IMR-90 (cell line): Measurements from ENCODE around the gene CALU. TPM values are rescaled to one million over a fixed set of nuclear protein-coding genes. Genes with fewer than 3 reads are reported as not detected.

ENCODE experiments used
- ATAC-seq: fragments of 200-7000 bp; cut with Tn5 transposase; 2 replicates; pipeline ENCODE4 v1.9.1; 2020; ENCODE audit warnings: low read depth, mild to moderate bottlenecking, moderate library complexity
- BruUV-seq: library from RNA; stranded (reverse); fragments of 400-500 nt; replicated peaks from 2 replicates; lab custom pipeline; 2021; lab: Mats Ljungman, UMichigan
- CTCF ChIA-PET: fragments of 300-600 bp; formaldehyde crosslinking; extraction: SDS; loops from one replicate; lab custom pipeline; 2021; ENCODE audit warnings: antibody characterized with exemption; lab: Yijun Ruan, JAX
- POLR2A ChIA-PET: fragments of 300-600 bp; sonication (Branson Sonifier 250); formaldehyde crosslinking; loops from one replicate; lab custom pipeline; 2022; ENCODE audit warnings: antibody characterized with exemption; ENCODE audit not compliant: unreplicated experiment; lab: Charles Lee
- DNase-seq: peaks from one replicate; pipeline ENCODE4 v3.0.0; 2013
- H2AFZ ChIP-seq: replicated peaks from 2 replicates; pipeline ENCODE3; 2013; ENCODE audit warnings: low read length, mild to moderate bottlenecking; ENCODE audit not compliant: poor library complexity
- H2AK5ac ChIP-seq: 2 replicates; pipeline ENCODE4 v1.6.1; 2013; ENCODE audit warnings: low read depth, low read length, inconsistent platforms
- H2AK9ac ChIP-seq: replicated peaks from 2 replicates; pipeline ENCODE3; 2013; ENCODE audit warnings: mild to moderate bottlenecking, low read depth, low read length, moderate library complexity; ENCODE audit not compliant: poor library complexity
- H2BK120ac ChIP-seq: 2 replicates; pipeline ENCODE4 v1.6.1; 2013; ENCODE audit warnings: low read depth, low read length, inconsistent platforms
- H2BK15ac ChIP-seq: 3 replicates; pipeline ENCODE4 v1.6.1; 2013; ENCODE audit warnings: low read depth, low read length, inconsistent platforms
- H2BK20ac ChIP-seq: 2 replicates; pipeline ENCODE4 v1.6.1; 2013; ENCODE audit warnings: low read depth, mild to moderate bottlenecking, inconsistent platforms, low read length, moderate library complexity
- H2BK5ac ChIP-seq: 2 replicates; pipeline ENCODE4 v1.6.1; 2013; ENCODE audit warnings: mild to moderate bottlenecking, low read depth, low read length, inconsistent platforms; ENCODE audit not compliant: poor library complexity, severe bottlenecking
- H3K14ac ChIP-seq: replicated peaks from 2 replicates; pipeline ENCODE4 v1.6.1; 2013; ENCODE audit warnings: low read depth, low read length, inconsistent platforms
- H3K18ac ChIP-seq: 2 replicates; pipeline ENCODE4 v1.6.1; 2013; ENCODE audit warnings: low read depth, low read length, control low read depth
- H3K23ac ChIP-seq: 2 replicates; pipeline ENCODE4 v1.6.1; 2013; ENCODE audit warnings: low read depth, low read length, inconsistent platforms
- H3K27ac ChIP-seq: 2 replicates; pipeline ENCODE4 v1.5.1; 2013; ENCODE audit warnings: mild to moderate bottlenecking, control low read depth, low read length; ENCODE audit not compliant: insufficient read depth
- H3K27me3 ChIP-seq: 2 replicates; pipeline ENCODE4 v1.6.1; 2013; ENCODE audit warnings: low read length; ENCODE audit not compliant: control insufficient read depth, insufficient read depth
- H3K36me3 ChIP-seq: 2 replicates; pipeline ENCODE4 v1.6.1; 2013; ENCODE audit warnings: low read length, mixed read lengths; ENCODE audit not compliant: control insufficient read depth, insufficient read depth
- H3K4ac ChIP-seq: 2 replicates; pipeline ENCODE4 v1.6.1; 2013; ENCODE audit warnings: low read depth, low read length, inconsistent platforms
- H3K4me1 ChIP-seq: 2 replicates; pipeline ENCODE4 v1.6.1; 2013; ENCODE audit warnings: low read length, mixed read lengths; ENCODE audit not compliant: control insufficient read depth, insufficient read depth
- H3K4me2 ChIP-seq: 2 replicates; pipeline ENCODE4 v1.6.1; 2013; ENCODE audit warnings: low read depth, mild to moderate bottlenecking, control low read depth, low read length, moderate library complexity
- H3K4me3 ChIP-seq: 2 replicates; pipeline ENCODE4 v1.5.1; 2013; ENCODE audit warnings: low read depth, mild to moderate bottlenecking, control low read depth, low read length, moderate library complexity; ENCODE audit not compliant: insufficient read depth
- H3K56ac ChIP-seq: 2 replicates; pipeline ENCODE4 v1.6.1; 2013; ENCODE audit warnings: low read length, inconsistent platforms; ENCODE audit not compliant: insufficient read depth; ENCODE audit errors: extremely low read depth
- H3K79me1 ChIP-seq, 2 experiments: 2 replicates each; pipeline ENCODE4 v1.6.1; 2013; ENCODE audit warnings: low read length in 2 of 2, inconsistent platforms in 1 of 2, low read depth in 1 of 2
- H3K9ac ChIP-seq: 2 replicates; pipeline ENCODE4 v1.6.1; 2013; ENCODE audit warnings: low read depth, low read length, control low read depth
- H3K9me1 ChIP-seq: 2 replicates; pipeline ENCODE4 v1.6.1; 2013; ENCODE audit warnings: low read length, inconsistent platforms; ENCODE audit not compliant: insufficient read depth
- H3K9me3 ChIP-seq: 2 replicates; pipeline ENCODE4 v1.6.1; 2013; ENCODE audit warnings: low read length; ENCODE audit not compliant: control insufficient read depth, insufficient read depth
- H4K20me1 ChIP-seq: 2 replicates; pipeline ENCODE4 v1.6.1; 2013; ENCODE audit warnings: low read length, inconsistent platforms; ENCODE audit not compliant: insufficient read depth
- H4K5ac ChIP-seq: 2 replicates; pipeline ENCODE4 v1.6.1; 2013; ENCODE audit warnings: mild to moderate bottlenecking, low read depth, low read length, control low read depth
- H4K8ac ChIP-seq, 2 experiments: 2 replicates each; pipeline ENCODE4 v1.6.1; 2013; ENCODE audit warnings: low read depth in 2 of 2, low read length in 2 of 2, control low read depth in 1 of 2, inconsistent platforms in 1 of 2
- H4K91ac ChIP-seq: 2 replicates; pipeline ENCODE4 v1.6.1; 2013; ENCODE audit warnings: low read depth, low read length, inconsistent platforms; ENCODE audit not compliant: insufficient read depth
- BHLHE40 ChIP-seq: fragments of 150-350 bp; IDR thresholded peaks from 2 replicates; pipeline ENCODE4 v1.6.1; 2016; ENCODE audit warnings: mild to moderate bottlenecking, low read depth, low read length
- CEBPB ChIP-seq: IDR thresholded peaks from 2 replicates; pipeline ENCODE4 v1.6.1; 2012; ENCODE audit warnings: low read depth, low read length, improper control_type of control experiment
- FOS ChIP-seq: fragments of 150-350 bp; IDR thresholded peaks from 2 replicates; pipeline ENCODE4 v1.6.1; 2016; ENCODE audit warnings: low read depth, low read length
- MAFK ChIP-seq: IDR thresholded peaks from 2 replicates; pipeline ENCODE4 v1.6.1; 2012; ENCODE audit warnings: low read depth, low read length, improper control_type of control experiment
- MAZ ChIP-seq: IDR thresholded peaks from 2 replicates; pipeline ENCODE4 v1.6.1; 2012; ENCODE audit warnings: low read depth, mild to moderate bottlenecking, low read length, improper control_type of control experiment, moderate library complexity, borderline replicate concordance
- MXI1 ChIP-seq: IDR thresholded peaks from 2 replicates; pipeline ENCODE4 v1.6.1; 2012; ENCODE audit warnings: low read depth, mild to moderate bottlenecking, low read length, moderate library complexity, borderline replicate concordance
- NFE2L2 ChIP-seq: fragments of 150-350 bp; IDR thresholded peaks from 2 replicates; pipeline ENCODE4 v1.6.1; 2016; ENCODE audit warnings: low read depth, mild to moderate bottlenecking, low read length
- RAD21 ChIP-seq: IDR thresholded peaks from 2 replicates; pipeline ENCODE4 v1.6.1; 2012; ENCODE audit warnings: low read length, improper control_type of control experiment
- RCOR1 ChIP-seq: IDR thresholded peaks from 2 replicates; pipeline ENCODE4 v1.6.1; 2012; ENCODE audit warnings: mild to moderate bottlenecking, low read length, improper control_type of control experiment; ENCODE audit not compliant: insufficient replicate concordance
- SMC3 ChIP-seq: fragments of 150-350 bp; IDR thresholded peaks from 2 replicates; pipeline ENCODE4 v1.6.1; 2016; ENCODE audit warnings: low read depth, mild to moderate bottlenecking, antibody characterized with exemption, low read length, moderate library complexity
- USF2 ChIP-seq: fragments of 150-350 bp; IDR thresholded peaks from 2 replicates; pipeline ENCODE4 v1.6.1; 2017; ENCODE audit warnings: mild to moderate bottlenecking, antibody characterized with exemption, low read length, low read depth
- WGBS, 2 experiments: methylation state at CpG; one replicate each; pipeline versions ENCODE4 v1.1.5 to v1.1.7; 2013; ENCODE audit warnings: missing lambda C conversion rate in 2 of 2; ENCODE audit not compliant: insufficient read length in 1 of 2; ENCODE audit errors: extremely low coverage in 2 of 2; 5-methylcytosine and 5-hydroxymethylcytosine counted together
- dilution Hi-C: fragments of 300-500 bp; cut with HindIII; formaldehyde crosslinking; loops from one replicate; pipeline ENCODE4 v1.14.3; 2018; ENCODE audit warnings: low sequenced_read_pairs; ENCODE audit not compliant: unreplicated experiment
- in situ Hi-C: fragments of 300-500 bp; cut with MboI; formaldehyde crosslinking; loops from 3 replicates; pipeline ENCODE4 v1.14.3; 2019; ENCODE audit warnings: low sequenced_read_pairs, inconsistent platforms, mixed read lengths
- intact Hi-C: fragments of 100-400 bp; cut with micrococcal nuclease; formaldehyde crosslinking; loops from 2 replicates; pipeline ENCODE4 v1.10.0; 2022
- polyA plus RNA-seq, 3 experiments: library from polyadenylated mRNA; depleted of rRNA; stranded (reverse); fragments of >200 nt; gene quantifications; 2 replicates each; pipeline ENCODE4 v1.2.3, GENCODE V29; 2012; ENCODE audit warnings: low replicate concordance in 1 of 3
- total RNA-seq: library from RNA; depleted of rRNA; stranded (reverse); fragments of >200 nt; gene quantifications from 2 replicates; pipeline ENCODE4 v1.2.3, GENCODE V29; 2012
- TF ChIP-seq, protein P1 (sequence below): conservative IDR thresholded peaks from 2 replicates; pipeline ENCODE4 v1.5.1; 2012; ENCODE audit warnings: mild to moderate bottlenecking, low read depth, low read length, improper control_type of control experiment

CALU gene
- total and polyA plus RNA-seq, 2 of the 4 experiments (the other 2 are of a cell fraction): 421 to 525 TPM

GRCh38 chr7:128775744-128776474 lies 36.8 kb downstream of the CALU start, which contains the start of gene OPN1SW:
OPN1SW (minus strand) TSS chr7:128775794; CDS start chr7:128775781, 13 bp downstream.
- H3K9me3 ChIP-seq: no peaks in the 10 kb centered on the region
- peaks cover 5 to 17% of the 10 kb centered on the region in 2 experiments; a peak in 3 of 4 replicates for H3K79me1 ChIP-seq
- peaks cover 11% of the 10 kb centered on the region for H3K9me1 ChIP-seq
- ChIA-PET CTCF (interaction anchor here (0.6 kb wide), 1 partner anchor 33 kb away, joined by 6 read pairs; no protein-coding TSS in a partner anchor), POLR2A (no interaction called here)
- no peak within 1 kb of the TSS for H2BK15ac ChIP-seq
- H4K91ac ChIP-seq: no peak within 1 kb of the TSS
- no peak within 1 kb of the TSS for H3K56ac ChIP-seq
- peak within 1 kb of the TSS in 1 of 2 experiments; percentile 11; a peak in 1 of 4 replicates for H4K8ac ChIP-seq
- H3K4me1 ChIP-seq: 0 out of 2 replicates have a peak, but pooled peaks cover under 1% of the 10 kb centered on the region
- ATAC-seq (peak; percentile 3; the same call in 1 of the 2 replicates), DNase-seq (no peak)
- no peak within 1 kb of the TSS for H3K23ac ChIP-seq
- peak within 1 kb of the TSS; percentile 28 for H2AFZ ChIP-seq
- dilution Hi-C loops (no loop called here), in situ Hi-C loops (no loop called here), intact Hi-C loops (no loop called here)
- H3K14ac ChIP-seq: no peak within 1 kb of the TSS
- no peak within 1 kb of the TSS for H3K27ac ChIP-seq
- TF ChIP-seq, protein P1, sequence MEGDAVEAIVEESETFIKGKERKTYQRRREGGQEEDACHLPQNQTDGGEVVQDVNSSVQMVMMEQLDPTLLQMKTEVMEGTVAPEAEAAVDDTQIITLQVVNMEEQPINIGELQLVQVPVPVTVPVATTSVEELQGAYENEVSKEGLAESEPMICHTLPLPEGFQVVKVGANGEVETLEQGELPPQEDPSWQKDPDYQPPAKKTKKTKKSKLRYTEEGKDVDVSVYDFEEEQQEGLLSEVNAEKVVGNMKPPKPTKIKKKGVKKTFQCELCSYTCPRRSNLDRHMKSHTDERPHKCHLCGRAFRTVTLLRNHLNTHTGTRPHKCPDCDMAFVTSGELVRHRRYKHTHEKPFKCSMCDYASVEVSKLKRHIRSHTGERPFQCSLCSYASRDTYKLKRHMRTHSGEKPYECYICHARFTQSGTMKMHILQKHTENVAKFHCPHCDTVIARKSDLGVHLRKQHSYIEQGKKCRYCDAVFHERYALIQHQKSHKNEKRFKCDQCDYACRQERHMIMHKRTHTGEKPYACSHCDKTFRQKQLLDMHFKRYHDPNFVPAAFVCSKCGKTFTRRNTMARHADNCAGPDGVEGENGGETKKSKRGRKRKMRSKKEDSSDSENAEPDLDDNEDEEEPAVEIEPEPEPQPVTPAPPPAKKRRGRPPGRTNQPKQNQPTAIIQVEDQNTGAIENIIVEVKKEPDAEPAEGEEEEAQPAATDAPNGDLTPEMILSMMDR: no peak
- TF ChIP-seq SMC3: no peak
- no peak for TF ChIP-seq BHLHE40
- TF ChIP-seq RAD21: no peak
- TF ChIP-seq CEBPB: no peak
- no peak for TF ChIP-seq RCOR1
- TF ChIP-seq MAFK: no peak
- no peak for TF ChIP-seq NFE2L2
- no peak for TF ChIP-seq MAZ
- no peak for TF ChIP-seq USF2
- TF ChIP-seq MXI1: no peak
- no peak for TF ChIP-seq FOS
- no peak within 1 kb of the TSS for H2AK9ac ChIP-seq
- peaks cover 33% of the 10 kb centered on the region for H3K36me3 ChIP-seq
- H3K27me3 ChIP-seq: no peaks in the 10 kb centered on the region
- no peak within 1 kb of the TSS for H2BK20ac ChIP-seq
- no peak within 1 kb of the TSS for H3K4ac ChIP-seq
- H4K20me1 ChIP-seq: peaks cover 32% of the 10 kb centered on the region; the same call in 1 of the 2 replicates
- H2BK5ac ChIP-seq: no peak within 1 kb of the TSS
- WGBS, 2 experiments: 100% methylated on average over 2 of the region's 4 CpGs; no CpG with 5 or more reads in 1 of the 2 experiments
- H3K18ac ChIP-seq: no peak within 1 kb of the TSS
- no peak within 1 kb of the TSS for H3K9ac ChIP-seq
- BruUV-seq: no TSS peak
- no peak within 1 kb of the TSS for H4K5ac ChIP-seq
- H2BK120ac ChIP-seq: no peak within 1 kb of the TSS
- H2AK5ac ChIP-seq: no peak within 1 kb of the TSS
- H3K4me3 ChIP-seq: no peak within 1 kb of the TSS
- no peak within 1 kb of the TSS for H3K4me2 ChIP-seq
